Activated gamma-delta T cell treated with Interleukin-2 at 50 U/mL for 16 hours (primary cell): ENCODE measurements around the gene MPZL3.
A peak's percentile ranks its signal among the peaks of the same experiment; 100 is the strongest.

Source experiments
- DNase-seq: peaks from one replicate; pipeline ENCODE4 v3.0.0-alpha.2; 2020

The MPZL3 gene

GRCh38 chr11:118251858-118252652, at the start of gene MPZL3:
MPZL3 (minus strand) TSS chr11:118252365; CDS start chr11:118252294, 71 bp downstream.
- peak; percentile 82 for DNase-seq

- no peak for DNase-seq
These were observed 49.5 kb upstream of the MPZL3 start for GRCh38 chr11:118301600-118302195.

GRCh38 chr11:118295815-118296454, 43.8 kb upstream of the MPZL3 start:
- peak; percentile 42 for DNase-seq

DNA sequence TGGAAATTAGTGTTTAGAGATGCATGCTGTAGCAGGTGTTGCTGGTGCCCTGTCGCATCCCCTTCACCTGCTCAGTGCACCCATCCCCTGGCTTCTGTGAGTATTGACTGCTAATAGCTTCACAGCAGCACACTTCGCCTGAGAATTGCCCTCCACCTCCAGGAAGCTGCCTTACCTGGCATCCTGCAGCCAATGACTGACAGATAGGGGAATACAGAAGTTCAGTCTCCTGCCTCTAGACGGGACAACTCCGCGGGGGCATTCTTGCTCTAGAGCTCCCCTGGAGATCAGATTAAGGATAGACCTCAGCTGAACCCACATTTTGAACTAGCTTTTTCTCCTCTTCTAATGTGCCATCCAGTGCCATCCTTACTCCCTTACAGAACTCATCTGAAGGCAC, 43.0 kb upstream of the MPZL3 start:
- no peak for DNase-seq

DNA sequence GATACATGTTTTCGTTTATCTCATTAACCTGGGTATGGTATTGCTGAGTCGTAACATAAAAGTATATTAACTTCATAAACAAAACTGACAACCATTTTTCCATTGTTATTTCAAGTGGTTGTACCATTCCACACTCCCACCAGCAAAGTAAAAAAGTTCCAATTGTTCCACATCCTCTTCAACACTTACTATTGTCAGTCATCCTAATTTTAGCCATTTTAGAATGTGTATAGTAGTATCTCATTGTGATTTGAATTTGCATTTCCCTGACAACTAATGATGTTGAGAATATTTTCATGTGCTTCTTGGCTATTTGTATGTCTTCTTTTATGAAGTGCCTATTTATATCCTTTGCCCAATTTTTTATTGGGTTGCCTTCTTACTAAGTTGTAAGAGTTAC, 41.9 kb upstream of the MPZL3 start:
- no peak for DNase-seq

DNA sequence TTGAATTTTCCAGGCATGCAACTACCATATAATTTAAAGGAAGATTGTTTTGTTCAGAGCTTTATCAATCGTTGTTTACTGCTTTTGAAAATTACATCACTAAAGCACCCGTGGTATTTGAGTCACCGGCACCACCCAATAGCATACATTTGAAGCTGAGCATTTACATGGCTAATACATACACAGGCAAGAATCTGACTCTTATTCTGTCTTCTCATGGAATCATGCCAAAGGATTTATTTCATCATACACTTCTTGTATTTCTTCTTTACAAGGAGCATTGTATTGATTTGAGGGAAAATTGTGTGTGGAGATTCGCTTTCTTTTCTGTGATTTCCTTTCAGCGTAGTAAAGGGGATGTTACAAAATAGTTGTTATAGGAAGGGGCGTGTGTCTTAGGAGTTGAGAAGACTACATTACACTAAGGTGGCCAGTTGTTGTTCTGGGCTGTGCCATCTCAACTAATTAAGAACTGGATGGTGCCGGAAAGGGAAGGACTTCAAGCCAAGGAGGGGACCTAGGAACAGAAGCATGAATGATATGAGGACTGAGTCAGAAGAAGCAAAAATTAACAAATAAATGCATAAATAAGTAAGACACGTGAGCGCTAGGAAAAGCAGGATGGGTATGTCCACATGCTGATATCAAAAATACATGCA, 39.4 kb upstream of the MPZL3 start:
- DNase-seq: no peak

DNA sequence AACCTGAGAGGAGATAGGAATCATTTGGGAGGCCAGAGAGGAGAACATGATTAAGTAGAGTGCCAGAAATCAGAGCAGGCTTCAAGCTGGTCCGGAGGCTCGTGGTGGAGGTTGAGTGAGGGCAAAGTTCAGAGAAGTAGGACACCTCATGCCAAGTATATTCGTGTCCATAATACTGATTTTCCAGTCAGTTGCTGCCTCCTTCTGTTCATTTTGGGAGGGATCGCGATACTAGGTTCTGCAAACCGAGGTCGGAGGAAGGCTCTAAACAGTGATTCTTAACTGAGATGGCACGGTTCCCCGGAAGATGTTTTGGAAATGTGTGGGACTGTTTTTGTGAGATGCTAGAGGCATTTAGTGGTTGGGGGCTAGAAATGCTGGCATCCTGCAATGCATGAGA, 38.8 kb upstream of the MPZL3 start:
- peak; percentile 39 for DNase-seq

GRCh38 chr11:118289401-118289800, 37.2 kb upstream of the MPZL3 start:
- no peak for DNase-seq

DNA sequence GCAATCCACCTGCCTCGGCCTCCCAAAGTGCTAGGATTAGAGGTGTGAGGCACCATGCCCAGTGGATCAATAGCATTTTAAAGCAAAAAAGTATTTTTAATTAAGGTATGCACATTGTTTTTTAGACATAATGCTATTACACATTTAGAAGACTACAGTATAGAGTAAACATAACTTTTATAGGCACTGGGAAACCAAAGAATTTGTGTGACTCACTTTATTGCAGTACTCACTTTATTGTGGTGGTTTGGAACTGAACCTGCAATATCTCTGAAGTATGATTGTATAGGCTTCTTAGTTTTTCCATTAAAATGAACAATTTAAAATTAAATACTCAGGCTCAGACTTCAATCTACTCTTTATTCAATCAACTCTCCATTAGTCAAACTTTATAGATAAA, 34.8 kb upstream of the MPZL3 start:
- DNase-seq: no peak

DNA sequence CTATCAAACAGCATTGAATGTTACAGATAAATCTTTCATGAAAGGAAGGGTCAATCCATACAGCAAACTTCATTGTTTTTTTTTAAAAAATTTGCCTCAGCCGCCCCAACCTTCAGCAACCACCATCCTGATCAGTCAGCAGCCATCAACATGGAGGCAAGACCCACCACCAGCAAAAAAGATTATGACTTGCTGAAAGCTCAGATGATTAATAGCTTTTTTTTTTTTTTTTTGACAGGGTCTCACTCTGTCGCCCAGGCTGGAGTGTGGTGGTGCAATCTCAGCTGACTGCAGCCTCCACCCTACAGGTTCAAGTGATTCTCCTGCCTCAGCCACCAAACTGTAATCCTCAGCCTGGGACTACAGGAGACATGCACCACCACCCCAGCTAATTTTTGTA, 34.4 kb upstream of the MPZL3 start:
- no peak for DNase-seq

DNA sequence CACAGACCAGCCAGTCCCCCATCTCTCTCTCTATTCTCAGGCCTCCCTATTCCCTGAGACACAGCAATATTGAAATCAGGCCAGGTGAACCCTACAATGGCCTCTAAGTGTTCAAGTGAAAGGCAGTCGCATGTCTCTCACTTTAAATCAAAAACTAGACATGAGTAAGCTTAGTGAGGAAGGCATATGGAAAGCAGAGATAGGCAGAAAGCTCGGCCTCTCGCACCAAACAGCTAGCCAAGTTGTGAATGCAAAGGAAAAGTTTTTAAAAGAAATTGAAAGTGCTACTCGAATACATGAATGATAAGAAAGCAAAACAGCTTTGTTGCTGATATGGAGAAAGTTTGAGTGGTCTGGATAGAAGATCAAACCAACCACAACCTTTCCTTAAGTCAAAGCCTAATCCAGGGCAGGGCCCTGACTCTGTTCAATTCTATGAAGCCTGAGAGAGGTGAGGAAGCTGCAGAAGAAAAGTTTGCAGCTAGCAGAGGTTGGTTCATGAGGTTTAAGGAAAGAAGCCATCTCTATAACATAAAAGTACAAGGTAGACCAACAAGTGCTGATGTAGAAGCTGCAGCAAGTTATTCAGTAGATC, 31.7 kb upstream of the MPZL3 start:
- no peak for DNase-seq

DNA sequence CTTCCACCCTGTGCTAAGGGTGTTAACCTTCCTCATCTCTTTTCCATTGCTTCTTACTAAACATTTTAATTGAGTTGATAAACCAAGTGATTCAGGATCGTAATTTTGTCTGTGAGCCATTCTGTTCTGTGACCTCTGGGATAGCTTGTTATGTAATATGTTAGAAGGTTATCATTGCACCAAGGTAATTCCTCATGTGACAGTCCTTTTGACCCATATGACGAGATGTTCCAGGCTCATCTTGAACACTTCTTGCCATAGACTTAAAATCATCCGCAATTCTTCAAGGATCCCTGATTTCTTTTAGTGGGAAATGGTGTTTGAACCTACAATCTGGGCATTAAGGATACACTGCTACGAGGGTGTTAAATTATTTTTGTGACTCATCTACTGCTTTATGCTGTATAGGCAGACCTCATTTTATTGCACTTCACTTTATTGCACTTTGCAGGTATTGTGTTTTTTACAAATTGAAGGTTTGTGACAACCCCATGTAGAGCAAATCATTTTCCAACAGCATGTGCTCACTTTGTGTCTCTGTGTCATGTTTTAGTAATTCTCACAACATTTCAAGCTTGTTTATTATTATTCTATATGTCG, 31.0 kb upstream of the MPZL3 start:
- no peak for DNase-seq

GRCh38 chr11:118282606-118283005, 30.4 kb upstream of the MPZL3 start:
- DNase-seq: no peak

GRCh38 chr11:118281284-118281683, 29.1 kb upstream of the MPZL3 start:
- DNase-seq: no peak

GRCh38 chr11:118277312-118277711, 25.1 kb upstream of the MPZL3 start:
- no peak for DNase-seq

- DNase-seq: no peak
These were observed 24.3 kb upstream of the MPZL3 start for GRCh38 chr11:118276422-118276821.

DNA sequence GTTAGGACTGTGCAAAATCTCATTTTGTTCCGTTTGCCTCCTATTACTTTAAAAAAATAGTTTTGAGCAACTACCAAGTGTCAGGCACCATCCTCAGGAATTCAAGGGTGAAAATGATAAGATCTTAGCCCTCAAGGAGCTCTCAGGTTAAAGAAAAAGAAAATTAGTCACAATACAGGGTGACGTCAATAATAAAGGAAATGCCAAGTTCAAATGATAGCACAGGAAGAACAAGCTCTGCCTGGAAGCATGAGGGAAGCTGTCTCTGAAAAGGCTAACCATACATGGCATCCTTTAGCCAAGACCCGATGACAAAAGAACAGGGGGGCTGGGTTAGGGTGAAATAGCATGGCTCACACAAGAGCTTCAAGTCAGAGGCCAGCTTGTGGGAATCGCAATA, 23.0 kb upstream of the MPZL3 start:
- no peak for DNase-seq

DNA sequence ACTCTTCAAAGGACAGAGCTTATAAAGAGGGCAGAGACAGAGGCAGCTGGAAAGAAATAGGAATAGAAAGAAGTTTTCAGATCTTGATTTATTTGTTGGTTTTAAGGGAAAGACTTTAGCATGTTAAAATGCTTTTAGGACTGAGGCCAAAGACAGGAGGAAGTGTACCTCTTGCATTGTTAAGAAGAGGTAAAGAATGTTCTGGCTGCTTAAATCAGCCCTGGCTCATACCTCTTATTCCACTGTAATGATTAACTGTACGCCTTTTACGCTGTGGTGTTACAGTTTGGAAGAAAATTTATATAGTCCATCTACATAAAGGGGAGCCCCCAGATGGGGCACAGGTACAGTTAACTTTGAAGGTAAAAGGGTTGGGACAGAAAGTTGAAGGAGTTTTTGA, 22.0 kb upstream of the MPZL3 start:
- no peak for DNase-seq

DNA sequence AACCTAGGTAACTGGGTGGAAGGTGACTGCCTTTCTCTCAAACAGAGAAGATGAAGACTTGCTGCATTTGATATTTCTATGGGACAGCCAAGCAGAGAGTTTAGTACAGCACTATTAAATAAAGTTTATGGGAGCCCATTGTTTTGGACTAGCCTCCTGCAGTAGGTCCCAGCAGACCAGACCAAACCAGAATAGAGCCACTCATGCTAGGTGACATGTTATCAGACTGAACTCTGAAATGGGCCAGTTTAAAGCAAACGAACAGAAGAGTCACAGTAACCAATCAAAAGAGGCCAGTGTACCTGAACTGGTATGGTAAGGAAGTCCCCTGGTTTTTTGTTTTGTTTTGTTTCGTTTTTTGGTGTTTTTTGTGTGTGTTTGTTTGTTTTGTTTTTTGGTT, 19.8 kb upstream of the MPZL3 start:
- DNase-seq: no peak

- DNase-seq: no peak
These were observed 15.3 kb upstream of the MPZL3 start for GRCh38 chr11:118267486-118267885.

GRCh38 chr11:118265954-118266353, 13.8 kb upstream of the MPZL3 start:
- no peak for DNase-seq

DNA sequence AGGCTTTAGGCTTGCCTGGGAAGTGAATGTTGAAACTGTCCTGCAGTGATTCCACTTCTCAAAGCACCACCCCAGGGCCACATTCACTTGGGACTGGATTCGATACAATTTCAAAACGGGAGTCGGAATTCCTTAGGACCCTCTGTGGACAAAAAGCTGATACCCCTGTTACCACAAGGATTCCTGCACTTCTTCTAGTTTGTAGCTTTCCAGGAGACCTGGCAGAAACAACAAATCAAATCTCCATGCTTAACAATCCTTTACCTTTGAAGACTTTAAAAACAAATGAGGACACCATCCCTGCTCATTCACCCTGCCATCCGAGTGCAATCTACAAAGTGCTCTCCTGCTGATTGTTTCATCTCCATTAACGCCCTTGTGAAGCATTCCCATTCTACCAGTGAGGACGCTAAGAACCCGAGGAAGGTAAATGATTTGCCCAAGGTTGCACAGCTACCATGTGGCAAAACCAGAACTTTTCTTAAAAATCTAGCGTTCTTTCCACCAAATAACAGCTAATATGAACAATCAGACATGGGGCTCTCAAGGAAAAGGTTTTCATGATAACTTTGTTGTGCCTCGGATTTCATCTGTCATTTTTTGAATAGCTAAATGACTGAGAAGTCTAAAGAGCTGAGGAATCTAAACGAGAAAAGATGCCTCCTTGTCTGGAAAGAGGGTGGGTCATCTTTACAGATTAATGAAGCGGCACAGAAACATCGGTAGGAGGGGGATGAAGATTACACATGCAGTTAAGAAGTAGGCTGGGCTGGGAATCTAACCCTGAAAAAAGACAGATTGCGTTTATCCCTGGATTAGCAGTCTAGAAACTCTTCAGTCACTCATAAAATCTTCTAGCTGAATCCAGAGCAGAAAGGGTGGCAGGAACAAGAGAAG, 12.7 kb upstream of the MPZL3 start:
- DNase-seq: no peak
